GM18508 (cell line): ENCODE data around the gene RBCK1.
"Not testable (repeated sequence)": the region's sequence is repeated elsewhere in the genome, so short reads cannot be mapped to it uniquely, and the experiment has no call there.

Experiments
- ATAC-seq: cut with Tn5 transposase; IDR thresholded peaks from one replicate; pipeline ENCODE4 v1.9.1; 2021; ENCODE audit warnings: moderate number of reproducible peaks; ENCODE audit not compliant: insufficient read depth, unreplicated experiment

Gene RBCK1

DNA sequence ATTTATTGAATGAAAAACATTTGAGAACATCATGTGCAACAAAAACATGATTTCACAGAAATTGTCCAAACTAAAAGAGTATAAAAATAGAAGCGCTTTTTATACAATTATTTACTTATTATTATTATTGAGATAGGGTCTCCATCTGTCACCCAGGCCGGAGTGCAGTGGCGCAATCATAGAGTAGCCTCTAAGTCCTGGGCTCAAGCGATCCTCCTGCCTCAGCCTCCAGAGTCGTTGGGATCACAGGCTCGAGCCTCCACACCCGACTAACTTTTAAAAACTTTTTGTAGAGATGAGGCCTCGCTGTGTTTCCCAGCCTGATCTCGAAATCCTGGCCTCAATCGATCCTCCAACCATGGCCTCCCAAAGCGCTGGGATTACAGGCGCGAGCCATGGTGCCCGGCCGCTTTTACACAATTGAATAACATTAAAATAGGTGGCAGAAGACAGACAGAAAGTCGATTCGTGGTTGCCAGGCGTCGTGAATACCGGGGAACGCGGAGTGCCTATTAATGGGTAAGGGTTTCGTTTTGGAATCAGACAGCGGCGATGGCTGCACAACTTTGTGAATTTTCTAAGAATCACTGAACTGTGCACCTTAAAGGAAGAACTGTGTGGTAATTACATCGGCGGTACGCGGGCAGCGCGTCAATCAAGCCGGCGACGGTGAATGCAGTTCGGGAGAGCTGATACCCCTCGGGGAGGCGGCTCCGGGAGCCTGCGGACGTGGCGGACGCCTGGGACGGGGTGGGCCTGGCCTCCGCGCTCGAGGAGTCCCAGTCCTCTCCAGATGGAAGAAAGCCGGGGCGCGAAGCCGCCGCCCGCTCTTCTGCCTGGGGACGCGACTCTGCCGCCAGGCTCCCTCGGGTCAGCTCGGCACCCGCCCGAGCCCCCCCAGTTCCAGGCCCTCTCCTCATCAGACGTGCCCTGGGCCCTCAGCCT, 53.4 kb downstream of the RBCK1 start:
- no peak for ATAC-seq

GRCh38 chr20:462199-462991, 54.3 kb downstream of the RBCK1 start, which contains the start of gene TBC1D20:
Gene TBC1D20, minus strand, starts transcription at chr20:462533. Its CDS starts 128 bp downstream, at chr20:462405.
- ATAC-seq = no peak

DNA sequence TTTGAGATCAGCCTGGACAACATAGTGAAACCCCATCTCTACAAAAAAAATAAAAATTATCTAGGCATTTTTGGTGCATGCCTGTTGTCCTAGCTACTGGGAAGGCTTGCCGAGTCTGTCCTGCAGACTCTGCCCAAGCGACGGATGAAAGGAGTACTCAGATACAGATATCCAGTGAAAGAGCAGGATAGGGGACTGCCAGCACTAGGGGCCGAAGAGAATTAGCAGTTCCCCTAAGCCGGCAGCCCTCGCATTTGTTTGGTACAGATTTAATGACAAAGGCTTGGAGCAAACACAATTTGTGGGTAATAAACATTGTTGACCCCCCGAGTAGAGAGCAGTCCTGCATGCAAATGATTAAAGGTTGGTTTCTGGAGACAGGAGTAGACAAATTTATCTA, 59.7 kb downstream of the RBCK1 start:
- no peak for ATAC-seq

- no peak for ATAC-seq
Measured at GRCh38 chr20:469746-470490, 61.8 kb downstream of the RBCK1 start.

DNA sequence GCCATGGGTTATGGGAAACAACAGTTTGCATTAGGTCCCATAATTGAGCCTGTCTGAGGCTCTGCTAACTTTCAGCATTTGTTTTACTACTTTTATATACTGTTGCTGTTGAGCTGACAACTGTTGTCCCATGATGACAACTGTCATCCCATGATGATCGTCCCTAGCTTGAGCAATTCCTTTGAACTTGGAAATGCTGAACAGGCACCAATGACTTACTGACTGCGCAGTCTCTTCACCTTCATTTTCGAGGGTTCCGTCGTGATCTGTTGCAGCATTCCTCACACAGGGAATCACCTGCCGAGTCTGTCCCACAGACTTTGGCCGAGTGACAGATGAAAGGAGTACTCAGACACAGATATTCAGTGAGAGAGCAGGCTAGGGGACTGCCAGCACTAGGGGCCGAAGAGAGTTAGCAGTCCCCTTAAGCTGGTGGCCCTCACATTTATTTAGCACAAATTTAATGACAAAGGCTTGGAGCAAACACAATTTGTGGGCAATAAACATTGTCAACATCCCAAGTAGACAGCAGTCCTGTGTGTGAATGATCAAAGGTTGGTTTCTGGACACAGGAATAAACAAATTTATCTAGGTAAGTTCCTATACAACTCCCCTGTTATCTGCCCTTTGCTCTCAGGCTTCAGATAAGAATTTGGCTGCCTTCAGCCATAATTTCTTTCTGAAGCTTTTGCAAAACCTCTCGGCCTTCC, 64.2 kb downstream of the RBCK1 start:
- no peak for ATAC-seq

DNA sequence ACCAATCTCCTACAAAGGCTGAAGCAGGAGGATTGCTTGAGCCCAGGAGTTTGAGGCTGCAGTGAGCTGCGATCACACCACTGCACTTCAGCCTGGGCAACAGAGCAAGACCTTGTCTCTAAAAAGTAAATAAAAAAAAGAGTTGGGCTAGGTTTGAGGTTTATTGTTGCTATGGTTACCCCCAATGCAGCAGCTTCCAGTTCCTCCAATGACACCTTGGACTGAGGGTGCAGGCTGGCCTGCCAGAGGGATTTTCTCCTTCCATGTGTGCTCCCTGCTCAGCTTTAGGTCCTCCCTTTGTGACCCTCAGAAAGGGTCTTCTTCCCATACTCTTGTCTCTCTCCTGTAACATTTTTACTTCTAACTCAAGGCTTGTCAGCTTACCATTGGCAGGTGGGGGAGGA, 64.8 kb downstream of the RBCK1 start:
- ATAC-seq = no peak

DNA sequence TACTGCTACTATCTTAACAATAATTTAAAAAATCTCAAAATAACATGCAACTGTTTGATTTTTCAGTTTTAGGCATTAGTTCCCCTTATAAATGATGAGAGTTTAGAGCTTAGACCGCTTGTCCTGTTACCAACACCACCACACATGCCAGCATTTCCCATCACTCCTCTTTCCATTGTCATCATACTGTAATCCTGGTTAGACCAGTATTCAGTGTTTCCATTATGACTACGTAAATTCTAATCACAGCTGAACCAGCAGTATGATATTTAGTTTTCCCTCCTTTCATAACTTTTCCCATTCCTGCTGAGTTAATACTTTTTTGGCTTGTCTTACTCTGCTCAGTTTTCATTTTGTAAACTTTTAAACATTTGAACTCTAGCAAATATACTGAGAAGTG, 66.5 kb downstream of the RBCK1 start:
- no peak for ATAC-seq

GRCh38 chr20:475463-476357, 67.6 kb downstream of the RBCK1 start:
- no peak for ATAC-seq

GRCh38 chr20:476561-477249, 68.6 kb downstream of the RBCK1 start:
- ATAC-seq = not testable (repeated sequence)

GRCh38 chr20:478010-478948, 70.2 kb downstream of the RBCK1 start:
- no peak for ATAC-seq

GRCh38 chr20:478949-479429, 70.9 kb downstream of the RBCK1 start:
- ATAC-seq = no peak

DNA sequence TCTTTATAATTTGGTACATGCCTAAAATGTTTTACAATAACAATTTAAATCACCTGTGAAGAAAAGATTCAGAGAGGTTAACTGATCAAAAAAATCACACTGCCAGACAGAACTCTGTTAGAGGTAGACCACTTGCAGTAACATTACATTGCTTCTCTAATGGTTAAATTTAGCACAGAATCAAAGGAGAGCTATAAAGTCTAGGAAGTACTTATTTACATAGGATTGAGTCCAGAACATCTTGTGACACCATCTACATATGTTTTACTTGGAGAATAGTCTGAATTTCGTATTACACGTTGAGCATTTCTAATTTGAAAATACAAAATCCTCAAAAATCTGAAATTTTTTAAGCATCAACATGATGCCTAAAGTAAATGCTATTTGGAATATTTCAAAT, 71.4 kb downstream of the RBCK1 start:
- ATAC-seq = no peak

- no peak for ATAC-seq
Measured at GRCh38 chr20:480044-480443, 71.9 kb downstream of the RBCK1 start.

DNA sequence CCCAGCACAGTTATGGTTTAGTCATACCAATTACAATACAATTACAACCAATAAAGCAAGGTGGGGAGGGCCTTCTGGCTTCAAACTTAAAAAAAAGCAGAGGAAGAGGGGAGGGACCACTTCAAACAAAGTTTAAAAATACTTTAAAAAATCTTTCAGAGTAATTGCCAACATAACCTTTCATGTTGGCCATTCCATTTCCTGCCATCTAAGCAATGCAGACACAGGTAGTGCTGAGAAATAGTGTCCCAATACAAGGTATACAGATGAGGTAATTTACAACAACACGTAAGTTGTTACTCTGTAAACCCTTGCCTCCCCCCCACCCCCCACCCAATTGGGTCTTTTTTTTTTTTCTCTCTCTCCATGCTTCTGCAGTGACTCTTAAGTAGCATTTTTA, 73.1 kb downstream of the RBCK1 start:
- ATAC-seq = no peak
